HCT116 (cell line): Measurements from ENCODE around the gene IL36RN. TPM values are rescaled to one million over a fixed set of nuclear protein-coding genes. Genes with fewer than 3 reads are reported as not detected.

Source experiments
- ATAC-seq: fragments of 200-7000 bp; cut with Tn5 transposase; 2 replicates; pipeline ENCODE4 v1.9.1; 2020; ENCODE audit warnings: mild to moderate bottlenecking, moderate library complexity
- BruUV-seq: library from RNA; stranded (reverse); fragments of 400-500 nt; replicated peaks from 2 replicates; lab custom pipeline; 2021; lab: Mats Ljungman, UMichigan
- CTCF ChIA-PET: fragments of 300-600 bp; sonication (Branson Sonifier 250); formaldehyde crosslinking; loops from one replicate; lab custom pipeline; 2021; ENCODE audit warnings: antibody characterized with exemption; lab: Charles Lee
- POLR2A ChIA-PET: fragments of 300-600, 350-600 bp; sonication (Branson Sonifier 250); formaldehyde crosslinking; loops from one replicate; lab custom pipeline; 2021; ENCODE audit warnings: antibody characterized with exemption; lab: Charles Lee
- RAD21 ChIA-PET, 2 experiments: fragments of 300-600 bp; sonication (Branson Sonifier 250); formaldehyde crosslinking; loops; one replicate each; lab custom pipeline; 2023; ENCODE audit warnings: low total read pairs in 2 of 2; ENCODE audit not compliant: uncharacterized antibody in 2 of 2, unreplicated experiment in 2 of 2, low non-redundant PET in 1 of 2; lab: Charles Lee
- DNase-seq: peaks from one replicate; pipeline ENCODE4 v3.0.0-alpha.2; 2010; ENCODE audit warnings: low read depth, low spot score
- H2AFZ ChIP-seq: fragments of 200-600 bp; shearing (Covaris generic), sonication (generic); 2 replicates; pipeline ENCODE4 v1.6.1; 2017; ENCODE audit warnings: low read depth, mixed run types, mixed read lengths, antibody characterized with exemption, low read length; ENCODE audit not compliant: poor library complexity, severe bottlenecking
- H3K27ac ChIP-seq: 2 replicates; pipeline ENCODE4 v1.5.1; 2012; ENCODE audit warnings: low read depth, low read length
- H3K27me3 ChIP-seq: fragments of 200-600 bp; sonication (generic); 2 replicates; pipeline ENCODE4 v1.6.1; 2016; ENCODE audit warnings: mixed run types, low read length, mixed read lengths; ENCODE audit not compliant: insufficient read depth
- H3K36me3 ChIP-seq, 2 experiments: fragments of 200-500 bp in 1 of 2; fragments of 200-600 bp in 1 of 2; sonication (Bioruptor generic) in 1 of 2; sonication (generic) in 1 of 2; 2 replicates each; pipeline versions ENCODE4 v1.5.1 to v1.6.1; 2014 to 2016; ENCODE audit warnings: low read length in 2 of 2, inconsistent platforms in 1 of 2, mixed read lengths in 1 of 2, mixed run types in 1 of 2; ENCODE audit not compliant: insufficient read depth in 2 of 2, control insufficient read depth in 1 of 2
- H3K4me1 ChIP-seq, 2 experiments: fragments of 200-600 bp in 1 of 2; sonication (generic) in 1 of 2; 2 replicates each; pipeline versions ENCODE4 v1.5.1 to v1.6.1; 2012 to 2017; ENCODE audit warnings: low read length in 2 of 2, inconsistent platforms in 1 of 2, mild to moderate bottlenecking in 1 of 2, mixed read lengths in 1 of 2, mixed run types in 1 of 2, moderate library complexity in 1 of 2; ENCODE audit not compliant: insufficient read depth in 2 of 2, control insufficient read depth in 1 of 2
- H3K4me2 ChIP-seq: fragments of 200-600 bp; sonication (generic); 2 replicates; pipeline ENCODE4 v1.6.1; 2017; ENCODE audit warnings: mixed run types, low read length, mixed read lengths
- H3K4me3 ChIP-seq, 2 experiments: fragments of 200-600 bp in 1 of 2; sonication (generic) in 1 of 2; replicated peaks in 1 of 2; 2 replicates each; pipeline ENCODE4 v1.5.1; 2011 to 2016; ENCODE audit warnings: low read length in 2 of 2, control low read depth in 1 of 2, low read depth in 1 of 2, mild to moderate bottlenecking in 1 of 2, mixed read lengths in 1 of 2, mixed run types in 1 of 2
- H3K79me2 ChIP-seq: fragments of 200-600 bp; sonication (generic); 2 replicates; pipeline ENCODE4 v1.6.1; 2017; ENCODE audit warnings: mild to moderate bottlenecking, mixed run types, low read length, moderate library complexity, mixed read lengths; ENCODE audit not compliant: insufficient read depth
- H3K9ac ChIP-seq: fragments of 200-600 bp; sonication (generic); 2 replicates; pipeline ENCODE4 v1.6.1; 2016; ENCODE audit warnings: low read length, mixed read lengths
- H3K9me2 ChIP-seq: fragments of 200-600 bp; sonication (generic), shearing (Covaris generic); 2 replicates; pipeline ENCODE4 v1.6.1; 2017; ENCODE audit warnings: mixed run types, mild to moderate bottlenecking, moderate library complexity; ENCODE audit not compliant: insufficient read depth
- H3K9me3 ChIP-seq, 2 experiments: fragments of 200-500 bp in 1 of 2; fragments of 200-600 bp in 1 of 2; sonication (Bioruptor generic) in 1 of 2; sonication (generic) in 1 of 2; 2 replicates each; pipeline ENCODE4 v1.6.1; 2014 to 2017; ENCODE audit warnings: low read length in 2 of 2, mixed read lengths in 2 of 2, inconsistent platforms in 1 of 2, low read depth in 1 of 2, mild to moderate bottlenecking in 1 of 2, mixed run types in 1 of 2, moderate library complexity in 1 of 2; ENCODE audit not compliant: control insufficient read depth in 1 of 2, insufficient read depth in 1 of 2
- H4K20me1 ChIP-seq: fragments of 200-600 bp; sonication (generic), shearing (Covaris generic); 2 replicates; pipeline ENCODE4 v1.6.1; 2017; ENCODE audit warnings: mixed run types, mild to moderate bottlenecking, moderate library complexity; ENCODE audit not compliant: insufficient read depth
- EGR1 ChIP-seq: IDR thresholded peaks from 2 replicates; pipeline ENCODE4 v1.6.1; 2012; ENCODE audit warnings: low read depth
- EZH2 ChIP-seq: fragments of 200-600 bp; sonication (generic); IDR thresholded peaks from 2 replicates; pipeline ENCODE4 v1.6.1; 2017; ENCODE audit warnings: antibody characterized with exemption, mixed run types
- EZH2phosphoT487 ChIP-seq: fragments of 200-600 bp; IDR thresholded peaks from 2 replicates; pipeline ENCODE4 v1.6.1; 2018; ENCODE audit warnings: antibody characterized with exemption, borderline replicate concordance
- RAD21 ChIP-seq: IDR thresholded peaks from 2 replicates; pipeline ENCODE4 v1.6.1; 2012; ENCODE audit warnings: low read depth, mild to moderate bottlenecking
- SIN3A ChIP-seq: IDR thresholded peaks from 2 replicates; pipeline ENCODE4 v1.6.1; 2012; ENCODE audit warnings: low read depth
- TCF7L2 ChIP-seq: IDR thresholded peaks from 2 replicates; pipeline ENCODE4 v1.7.0; 2011; ENCODE audit warnings: borderline replicate concordance, inconsistent platforms; ENCODE audit not compliant: insufficient read depth, insufficient read length; ENCODE audit errors: extremely low read depth
- YY1 ChIP-seq: IDR thresholded peaks from 2 replicates; pipeline ENCODE4 v1.6.1; 2011; ENCODE audit warnings: low read length, low read depth, moderate library complexity, mild to moderate bottlenecking; ENCODE audit not compliant: insufficient replicate concordance; ENCODE audit errors: extremely low read depth
- ZBTB33 ChIP-seq: IDR thresholded peaks from 2 replicates; pipeline ENCODE4 v1.6.1; 2011; ENCODE audit warnings: mild to moderate bottlenecking, low read length, moderate library complexity; ENCODE audit not compliant: insufficient replicate concordance; ENCODE audit errors: extremely low read depth
- ZFX ChIP-seq: fragments of 450-650 bp; IDR thresholded peaks from 2 replicates; pipeline ENCODE4 v1.6.1; 2017
- intact Hi-C: fragments of 100-400 bp; cut with micrococcal nuclease; formaldehyde crosslinking; loops from 2 replicates; pipeline ENCODE4 v1.10.0; 2022
- total RNA-seq: library from RNA; stranded (reverse); gene quantifications from one replicate; pipeline ENCODE4 v1.2.1, GENCODE V29; 2021; ENCODE audit not compliant: unreplicated experiment
- TF ChIP-seq, protein P1 (sequence below), 3 experiments: fragments of 200-600 bp in 1 of 3; sonication (generic) in 1 of 3; IDR thresholded peaks in 2 of 3; conservative IDR thresholded peaks in 1 of 3; 2 replicates each; pipeline ENCODE4 v1.5.1; 2012 to 2017; ENCODE audit warnings: low read depth in 2 of 3, low read length in 2 of 3, antibody characterized with exemption in 1 of 3, borderline replicate concordance in 1 of 3, control low read depth in 1 of 3, mild to moderate bottlenecking in 1 of 3, mixed read lengths in 1 of 3, mixed run types in 1 of 3, moderate library complexity in 1 of 3; ENCODE audit not compliant: insufficient read depth in 1 of 3
- TF ChIP-seq, protein P2 (sequence below): IDR thresholded peaks from 2 replicates; pipeline ENCODE4 v1.6.1; 2012; ENCODE audit warnings: low read depth

IL36RN gene
- total RNA-seq, 1 experiment from 2014 or later, result not detected

DNA sequence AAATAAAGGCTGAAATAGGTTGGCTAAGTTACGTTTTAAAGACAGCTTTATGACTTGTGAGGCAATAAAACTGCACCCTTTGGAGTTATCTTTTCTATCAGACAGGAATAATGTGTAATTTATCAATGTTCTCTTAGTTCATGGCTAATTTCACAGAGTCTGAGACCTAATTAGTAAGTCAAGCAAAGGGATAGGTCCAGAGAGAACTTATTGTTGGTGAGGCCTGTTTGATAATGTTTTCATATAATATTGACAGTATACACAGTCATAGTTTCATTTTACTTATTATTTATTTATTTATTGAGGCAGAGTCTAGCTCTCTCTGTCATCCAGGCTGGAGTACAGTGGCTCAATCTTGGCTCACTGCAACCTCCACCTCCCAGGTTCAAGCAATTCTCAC lies 1.9 kb upstream of the IL36RN start:
- Histone ChIP-seq H3K9me3 (no peaks in the 10 kb centered on the region), H3K4me3 (no peak overlapping the region), H3K27ac (no peak overlapping the region), H2AFZ (no peak overlapping the region), H3K9me2 (no peaks in the 10 kb centered on the region), H3K79me2 (no peaks in the 10 kb centered on the region), H3K36me3 (no peaks in the 10 kb centered on the region), H3K4me2 (no peak overlapping the region), H4K20me1 (no peaks in the 10 kb centered on the region), H3K4me1 (peaks cover 0 to 4% of the 10 kb centered on the region in 2 experiments; a peak in 1 of 4 replicates), H3K27me3 (no peaks in the 10 kb centered on the region), H3K9ac (no peak overlapping the region)
- CTCF ChIA-PET, result no interaction called here
- TF ChIP-seq ZFX, result no peak
- TF ChIP-seq, protein P1, sequence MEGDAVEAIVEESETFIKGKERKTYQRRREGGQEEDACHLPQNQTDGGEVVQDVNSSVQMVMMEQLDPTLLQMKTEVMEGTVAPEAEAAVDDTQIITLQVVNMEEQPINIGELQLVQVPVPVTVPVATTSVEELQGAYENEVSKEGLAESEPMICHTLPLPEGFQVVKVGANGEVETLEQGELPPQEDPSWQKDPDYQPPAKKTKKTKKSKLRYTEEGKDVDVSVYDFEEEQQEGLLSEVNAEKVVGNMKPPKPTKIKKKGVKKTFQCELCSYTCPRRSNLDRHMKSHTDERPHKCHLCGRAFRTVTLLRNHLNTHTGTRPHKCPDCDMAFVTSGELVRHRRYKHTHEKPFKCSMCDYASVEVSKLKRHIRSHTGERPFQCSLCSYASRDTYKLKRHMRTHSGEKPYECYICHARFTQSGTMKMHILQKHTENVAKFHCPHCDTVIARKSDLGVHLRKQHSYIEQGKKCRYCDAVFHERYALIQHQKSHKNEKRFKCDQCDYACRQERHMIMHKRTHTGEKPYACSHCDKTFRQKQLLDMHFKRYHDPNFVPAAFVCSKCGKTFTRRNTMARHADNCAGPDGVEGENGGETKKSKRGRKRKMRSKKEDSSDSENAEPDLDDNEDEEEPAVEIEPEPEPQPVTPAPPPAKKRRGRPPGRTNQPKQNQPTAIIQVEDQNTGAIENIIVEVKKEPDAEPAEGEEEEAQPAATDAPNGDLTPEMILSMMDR (IDR thresholded peaks at IDR 0.05 in 2 of 3, conservative IDR thresholded peaks at IDR 0.05 in 1 of 3; ENCODE audit: borderline replicate concordance in 1 of 3, insufficient read depth in 1 of 3, low read depth in 2 of 3, low read length in 2 of 3), result no peak
- TF ChIP-seq EZH2, result no peak
- no peak for TF ChIP-seq EZH2phosphoT487
- TF ChIP-seq YY1, result no peak
- TF ChIP-seq SIN3A, result no peak
- TF ChIP-seq ZBTB33, result no peak
- TF ChIP-seq EGR1, result no peak
- no peak for TF ChIP-seq TCF7L2
- no peak for TF ChIP-seq RAD21
- TF ChIP-seq, protein P2, sequence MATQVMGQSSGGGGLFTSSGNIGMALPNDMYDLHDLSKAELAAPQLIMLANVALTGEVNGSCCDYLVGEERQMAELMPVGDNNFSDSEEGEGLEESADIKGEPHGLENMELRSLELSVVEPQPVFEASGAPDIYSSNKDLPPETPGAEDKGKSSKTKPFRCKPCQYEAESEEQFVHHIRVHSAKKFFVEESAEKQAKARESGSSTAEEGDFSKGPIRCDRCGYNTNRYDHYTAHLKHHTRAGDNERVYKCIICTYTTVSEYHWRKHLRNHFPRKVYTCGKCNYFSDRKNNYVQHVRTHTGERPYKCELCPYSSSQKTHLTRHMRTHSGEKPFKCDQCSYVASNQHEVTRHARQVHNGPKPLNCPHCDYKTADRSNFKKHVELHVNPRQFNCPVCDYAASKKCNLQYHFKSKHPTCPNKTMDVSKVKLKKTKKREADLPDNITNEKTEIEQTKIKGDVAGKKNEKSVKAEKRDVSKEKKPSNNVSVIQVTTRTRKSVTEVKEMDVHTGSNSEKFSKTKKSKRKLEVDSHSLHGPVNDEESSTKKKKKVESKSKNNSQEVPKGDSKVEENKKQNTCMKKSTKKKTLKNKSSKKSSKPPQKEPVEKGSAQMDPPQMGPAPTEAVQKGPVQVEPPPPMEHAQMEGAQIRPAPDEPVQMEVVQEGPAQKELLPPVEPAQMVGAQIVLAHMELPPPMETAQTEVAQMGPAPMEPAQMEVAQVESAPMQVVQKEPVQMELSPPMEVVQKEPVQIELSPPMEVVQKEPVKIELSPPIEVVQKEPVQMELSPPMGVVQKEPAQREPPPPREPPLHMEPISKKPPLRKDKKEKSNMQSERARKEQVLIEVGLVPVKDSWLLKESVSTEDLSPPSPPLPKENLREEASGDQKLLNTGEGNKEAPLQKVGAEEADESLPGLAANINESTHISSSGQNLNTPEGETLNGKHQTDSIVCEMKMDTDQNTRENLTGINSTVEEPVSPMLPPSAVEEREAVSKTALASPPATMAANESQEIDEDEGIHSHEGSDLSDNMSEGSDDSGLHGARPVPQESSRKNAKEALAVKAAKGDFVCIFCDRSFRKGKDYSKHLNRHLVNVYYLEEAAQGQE, result no peak
- ATAC-seq (no peak), DNase-seq (no peak)
- BruUV-seq, result no TSS peak
- POLR2A ChIA-PET, result no interaction called here
- RAD21 ChIA-PET, result no interaction called here
- intact Hi-C loops, result no loop called here
